GM12892 (cell line): ENCODE results near the gene RND3.

Experiments
- DNase-seq: peaks from one replicate; pipeline ENCODE4 v3.0.0; 2011; ENCODE audit not compliant: insufficient read length
- FAIRE-seq: peaks from 2 replicates; lab custom pipeline; 2011; peaks lifted over from hg19 to GRCh38; lab: Jason Lieb, UNC
- POLR2A ChIP-seq: IDR thresholded peaks from 2 replicates; pipeline ENCODE4 v1.6.1; 2011; ENCODE audit warnings: low read depth, low read length, control low read depth
- POLR2AphosphoS5 ChIP-seq: IDR thresholded peaks from 2 replicates; pipeline ENCODE4 v1.6.1; 2011; ENCODE audit warnings: low read depth, low read length, control low read depth
- TAF1 ChIP-seq: IDR thresholded peaks from 2 replicates; pipeline ENCODE4 v1.6.1; 2011; ENCODE audit warnings: low read depth, mild to moderate bottlenecking, control low read depth, low read length, borderline replicate concordance

The RND3 gene

DNA sequence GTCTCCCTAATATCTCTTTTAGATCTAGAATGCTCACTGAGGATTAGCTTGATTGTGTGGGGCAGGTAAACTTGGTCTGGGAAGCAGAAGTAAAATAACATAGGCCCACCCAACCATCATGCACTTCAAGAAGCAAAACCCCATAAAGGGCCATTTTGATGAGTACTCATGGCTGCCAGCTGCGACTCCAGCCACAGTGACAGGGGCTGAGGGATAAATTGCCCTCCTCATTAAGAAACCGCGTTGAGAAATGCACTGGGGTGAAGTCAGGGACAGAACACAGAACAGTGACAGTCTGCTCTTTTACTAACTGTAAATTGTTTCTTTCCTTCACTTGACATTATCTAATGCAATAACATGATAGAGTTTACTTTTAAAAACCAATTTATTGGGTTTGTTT is 60.2 kb downstream of the RND3 start:
- TF ChIP-seq TAF1 (no peak), POLR2A (no peak), POLR2AphosphoS5 (no peak)
- FAIRE-seq (no peak), DNase-seq (no peak)

DNA sequence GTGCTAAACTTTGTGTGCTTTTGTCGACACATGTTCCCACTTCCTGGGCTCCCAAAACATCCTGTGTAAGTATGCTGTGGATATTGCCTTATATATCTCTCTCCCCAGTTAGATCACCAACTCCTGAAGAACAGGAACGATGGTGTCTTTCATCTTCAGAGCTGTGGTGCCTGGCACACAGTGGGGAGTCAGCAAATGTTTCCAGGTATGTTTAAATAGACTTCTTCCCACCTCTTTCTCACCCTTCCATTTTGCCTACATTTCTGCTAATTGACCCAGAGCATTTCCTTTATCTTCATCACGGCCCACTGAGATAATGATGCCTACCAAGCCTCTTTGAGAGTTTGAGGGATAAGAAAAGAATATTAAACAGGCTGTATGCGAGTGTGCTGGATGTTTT is 60.7 kb downstream of the RND3 start:
- TF ChIP-seq POLR2AphosphoS5 (no peak), POLR2A (no peak), TAF1 (no peak)
- DNase-seq: no peak
- no peak for FAIRE-seq

GRCh38 chr2:150426315-150426714 is 61.2 kb downstream of the RND3 start:
- no peak for DNase-seq
- TF ChIP-seq TAF1: no peak
- no peak for TF ChIP-seq POLR2A
- no peak for TF ChIP-seq POLR2AphosphoS5
- no peak for FAIRE-seq

- DNase-seq (no peak), FAIRE-seq (no peak)
- TF ChIP-seq TAF1 (no peak), POLR2A (no peak), POLR2AphosphoS5 (no peak)
These were observed 62.1 kb downstream of the RND3 start for GRCh38 chr2:150425121-150425955.

- FAIRE-seq (no peak), DNase-seq (no peak)
- TF ChIP-seq POLR2A (no peak), TAF1 (no peak), POLR2AphosphoS5 (no peak)
These were observed 63.1 kb downstream of the RND3 start for GRCh38 chr2:150424406-150424805.

- no peak for FAIRE-seq
- no peak for TF ChIP-seq TAF1
- TF ChIP-seq POLR2A: no peak
- no peak for TF ChIP-seq POLR2AphosphoS5
- no peak for DNase-seq
These were observed 66.3 kb downstream of the RND3 start for GRCh38 chr2:150421126-150421651.

DNA sequence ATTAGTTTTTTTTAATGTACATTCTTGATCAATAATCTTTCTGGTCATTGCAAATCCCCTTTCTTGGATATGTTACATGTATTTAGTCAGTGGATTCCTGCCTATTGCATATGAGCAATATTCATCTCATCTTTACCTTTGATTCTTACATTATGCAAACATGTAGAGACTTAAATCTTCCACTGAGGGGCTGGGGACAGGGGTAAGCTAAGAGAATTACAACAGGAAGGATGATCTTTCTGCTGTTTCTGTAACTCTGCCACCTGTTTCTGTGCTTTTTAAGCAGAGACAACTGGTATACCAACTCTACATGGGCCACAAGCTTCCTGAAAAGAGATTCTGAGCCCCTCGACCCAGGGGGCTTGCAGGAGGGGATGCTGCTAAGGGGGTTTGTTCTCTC is 68.6 kb downstream of the RND3 start:
- no peak for DNase-seq

More for the DNA sequence above, 68.6 kb downstream of the RND3 start:
- TF ChIP-seq POLR2AphosphoS5 (no peak), POLR2A (no peak), TAF1 (no peak)
- no peak for FAIRE-seq
